ENCODE data around the gene NAIF1. TPM values are rescaled to one million over a fixed set of nuclear protein-coding genes. Genes with fewer than 3 reads are reported as not detected.

NAIF1 gene
- total RNA-seq, 2 donors from 2014 or later: 11.9 to 17.9 TPM

Other genes with a start within 250 kb of the NAIF1 start
- gene ENG, start 212.7 kb downstream of the NAIF1 start, total RNA-seq: 10 to 100 TPM; 11.1 to 14.4 TPM
- gene AK1, start 189.6 kb downstream of the NAIF1 start, total RNA-seq: 10 to 100 TPM; 37.7 to 41.9 TPM
- gene ST6GALNAC6, start 167.7 kb downstream of the NAIF1 start, total RNA-seq: 10 to 100 TPM; 74.4 to 75.6 TPM
- 10 to 100 TPM; 28.1 to 30.5 TPM for gene ST6GALNAC4, start 150.3 kb downstream of the NAIF1 start, total RNA-seq
- 1 to 10 TPM; 4.4 to 6.4 TPM for gene PIP5KL1, start 136.5 kb downstream of the NAIF1 start, total RNA-seq
- 10 to 100 TPM; 44.2 to 51.1 TPM for gene DPM2, start 129.5 kb downstream of the NAIF1 start, total RNA-seq
- 10 to 100 TPM; 59.2 to 75.1 TPM for gene EEIG1, start 86.3 kb downstream of the NAIF1 start, total RNA-seq
- 10 to 100 TPM in 1 of 2 donors, 1 to 10 TPM in 1; 9.7 to 11.2 TPM for gene SLC25A25, start 912 bp upstream of the NAIF1 start, total RNA-seq
- 10 to 100 TPM; 23.5 to 27.5 TPM for gene PTGES2, start 60.4 kb upstream of the NAIF1 start, total RNA-seq
- not detected for gene LCN2, start 82.1 kb upstream of the NAIF1 start, total RNA-seq
- gene BBLN, start 92.9 kb upstream of the NAIF1 start, total RNA-seq: 10 to 100 TPM; 72.9 to 81.4 TPM
- 100 to 1,000 TPM; 161 to 203 TPM for gene CIZ1, start 124.3 kb upstream of the NAIF1 start, total RNA-seq
- gene DNM1, start 136.1 kb upstream of the NAIF1 start, total RNA-seq: 1 to 10 TPM in 1 of 2 donors, under 1 TPM in 1; 0.86 to 2.4 TPM
- 10 to 100 TPM; 44.9 to 54.4 TPM for gene GOLGA2, start 208.7 kb upstream of the NAIF1 start, total RNA-seq
- gene SWI5, start 209.0 kb upstream of the NAIF1 start, total RNA-seq: 10 to 100 TPM; 20.1 to 25.4 TPM